Mammary epithelial cell (primary cell): ENCODE results near the gene DZANK1.

Source experiments
- EZH2 ChIP-seq: IDR thresholded peaks from 2 replicates; pipeline ENCODE4 v1.6.1; 2012; ENCODE audit warnings: low read length, inconsistent platforms, borderline replicate concordance
- TF ChIP-seq, protein P1 (sequence below), 2 donors: IDR thresholded peaks in 1 of 2; conservative IDR thresholded peaks in 1 of 2; 2 replicates each; pipeline ENCODE4 v1.5.1; 2011 to 2012; ENCODE audit warnings: inconsistent platforms in 2 of 2, low read length in 2 of 2, mild to moderate bottlenecking in 2 of 2, control low read depth in 1 of 2, low read depth in 1 of 2; ENCODE audit not compliant: insufficient read depth in 1 of 2; ENCODE audit errors: extremely low read depth in 1 of 2

- TF ChIP-seq, protein P1, sequence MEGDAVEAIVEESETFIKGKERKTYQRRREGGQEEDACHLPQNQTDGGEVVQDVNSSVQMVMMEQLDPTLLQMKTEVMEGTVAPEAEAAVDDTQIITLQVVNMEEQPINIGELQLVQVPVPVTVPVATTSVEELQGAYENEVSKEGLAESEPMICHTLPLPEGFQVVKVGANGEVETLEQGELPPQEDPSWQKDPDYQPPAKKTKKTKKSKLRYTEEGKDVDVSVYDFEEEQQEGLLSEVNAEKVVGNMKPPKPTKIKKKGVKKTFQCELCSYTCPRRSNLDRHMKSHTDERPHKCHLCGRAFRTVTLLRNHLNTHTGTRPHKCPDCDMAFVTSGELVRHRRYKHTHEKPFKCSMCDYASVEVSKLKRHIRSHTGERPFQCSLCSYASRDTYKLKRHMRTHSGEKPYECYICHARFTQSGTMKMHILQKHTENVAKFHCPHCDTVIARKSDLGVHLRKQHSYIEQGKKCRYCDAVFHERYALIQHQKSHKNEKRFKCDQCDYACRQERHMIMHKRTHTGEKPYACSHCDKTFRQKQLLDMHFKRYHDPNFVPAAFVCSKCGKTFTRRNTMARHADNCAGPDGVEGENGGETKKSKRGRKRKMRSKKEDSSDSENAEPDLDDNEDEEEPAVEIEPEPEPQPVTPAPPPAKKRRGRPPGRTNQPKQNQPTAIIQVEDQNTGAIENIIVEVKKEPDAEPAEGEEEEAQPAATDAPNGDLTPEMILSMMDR (conservative IDR thresholded peaks at IDR 0.05 in 1 of 2, IDR thresholded peaks at IDR 0.05 in 1 of 2; ENCODE audit: extremely low read depth in 1 of 2, insufficient read depth in 1 of 2, low read depth in 1 of 2, low read length in 2 of 2), result no peak
- no peak for TF ChIP-seq EZH2
Measured at GRCh38 chr20:18496740-18497592, 30.1 kb upstream of the DZANK1 start, which contains the start of gene RBBP9.
